CD14-positive monocyte (primary cell): ENCODE data around the gene COQ8A. TPM values are rescaled to one million over a fixed set of nuclear protein-coding genes. Genes with fewer than 3 reads are reported as not detected.
A peak's percentile ranks its signal among the peaks of the same experiment; 100 is the strongest.

ENCODE experiments used
- DNase-seq, 3 donors: peaks; one replicate each; pipeline ENCODE4 v3.0.0-alpha.2; 2011 to 2022
- H2AFZ ChIP-seq: 2 replicates; pipeline ENCODE4 v1.6.0; 2012; ENCODE audit warnings: mild to moderate bottlenecking, low read depth, low read length, inconsistent platforms; ENCODE audit not compliant: insufficient read depth, poor library complexity, severe bottlenecking
- H3K27ac ChIP-seq, 2 donors: 1 replicate in 1 of 2; 2 replicates in 1 of 2; pipeline ENCODE4 v1.5.1; 2012 to 2013; ENCODE audit warnings: low read length in 2 of 2, control low read depth in 1 of 2, inconsistent platforms in 1 of 2, low read depth in 1 of 2, mild to moderate bottlenecking in 1 of 2
- H3K27me3 ChIP-seq, 2 donors: one replicate each; pipeline versions ENCODE4 v1.6.0 to v1.6.1; 2011 to 2013; ENCODE audit warnings: low read length in 2 of 2; ENCODE audit not compliant: control insufficient read depth in 2 of 2, insufficient read depth in 2 of 2
- H3K36me3 ChIP-seq, 2 donors: replicated peaks in 1 of 2; 1 replicate in 1 of 2; 2 replicates in 1 of 2; pipeline versions ENCODE4 v1.5.1 to v1.6.1; 2012 to 2013; ENCODE audit warnings: low read length in 2 of 2, control low read depth in 1 of 2, inconsistent platforms in 1 of 2, mild to moderate bottlenecking in 1 of 2; ENCODE audit not compliant: insufficient read depth in 2 of 2, control insufficient read depth in 1 of 2
- H3K4me1 ChIP-seq, 2 donors: 1 replicate in 1 of 2; 2 replicates in 1 of 2; pipeline versions ENCODE4 v1.5.1 to v1.6.1; 2012 to 2013; ENCODE audit warnings: low read length in 2 of 2, control low read depth in 1 of 2, inconsistent platforms in 1 of 2, mild to moderate bottlenecking in 1 of 2, moderate library complexity in 1 of 2; ENCODE audit not compliant: insufficient read depth in 2 of 2, control insufficient read depth in 1 of 2
- H3K4me2 ChIP-seq: replicated peaks from 2 replicates; pipeline ENCODE3; 2012; ENCODE audit warnings: low read length, moderate library complexity, mild to moderate bottlenecking; ENCODE audit not compliant: poor library complexity, severe bottlenecking; ENCODE audit errors: extremely low read depth
- H3K4me3 ChIP-seq, 3 experiments: fragments of 200-600 bp in 1 of 3; sonication (generic) in 1 of 3; replicated peaks in 1 of 3; 1 replicate in 2 of 3; 2 replicates in 1 of 3; pipeline ENCODE4 v1.5.1; 2011 to 2013; ENCODE audit warnings: low read length in 3 of 3, mild to moderate bottlenecking in 3 of 3, control low read depth in 2 of 3, low read depth in 2 of 3, inconsistent platforms in 1 of 3, moderate library complexity in 1 of 3
- H3K79me2 ChIP-seq: 2 replicates; pipeline ENCODE4 v1.6.0; 2012; ENCODE audit warnings: mild to moderate bottlenecking, control low read depth, inconsistent platforms, low read length, moderate library complexity; ENCODE audit not compliant: insufficient read depth
- H3K9ac ChIP-seq: 2 replicates; pipeline ENCODE4 v1.6.0; 2017; ENCODE audit warnings: low read length, mild to moderate bottlenecking; ENCODE audit not compliant: insufficient read depth, poor library complexity, severe bottlenecking
- H3K9me3 ChIP-seq, 2 donors: replicated peaks in 1 of 2; 1 replicate in 1 of 2; 2 replicates in 1 of 2; pipeline versions ENCODE4 v1.5.1 to v1.6.1; 2012 to 2013; ENCODE audit warnings: low read length in 2 of 2, control low read depth in 1 of 2; ENCODE audit not compliant: control insufficient read depth in 1 of 2, insufficient read depth in 1 of 2
- H4K20me1 ChIP-seq: 2 replicates; pipeline ENCODE4 v1.6.0; 2012; ENCODE audit warnings: mild to moderate bottlenecking, low read length, control low read depth, moderate library complexity; ENCODE audit not compliant: insufficient read depth
- H3K27ac Mint-ChIP-seq, 7 donors: one replicate each; pipeline ENCODE4 v1.8.0; 2020; ENCODE audit warnings: mild to moderate bottlenecking in 7 of 7, mixed read lengths in 7 of 7, moderate library complexity in 6 of 7, inconsistent platforms in 2 of 7
- H3K27me3 Mint-ChIP-seq, 3 donors: one replicate each; pipeline ENCODE4 v1.8.0; 2021 to 2022; ENCODE audit warnings: low read depth in 3 of 3, mild to moderate bottlenecking in 3 of 3, mixed read lengths in 3 of 3, moderate library complexity in 3 of 3, inconsistent platforms in 1 of 3
- H3K36me3 Mint-ChIP-seq, 2 donors: one replicate each; pipeline ENCODE4 v1.8.0; 2020; ENCODE audit warnings: mixed read lengths in 2 of 2, inconsistent platforms in 1 of 2, mild to moderate bottlenecking in 1 of 2
- H3K4me1 Mint-ChIP-seq: one replicate; pipeline ENCODE4 v1.8.0; 2020; ENCODE audit warnings: mild to moderate bottlenecking, mixed read lengths
- H3K4me3 Mint-ChIP-seq, 2 donors: one replicate each; pipeline ENCODE4 v1.8.0; 2020; ENCODE audit warnings: mild to moderate bottlenecking in 2 of 2, mixed read lengths in 2 of 2, moderate library complexity in 1 of 2
- H3K9me3 Mint-ChIP-seq, 7 donors: one replicate each; pipeline ENCODE4 v1.8.0; 2020 to 2022; ENCODE audit warnings: mixed read lengths in 7 of 7, mild to moderate bottlenecking in 6 of 7, moderate library complexity in 6 of 7, inconsistent platforms in 2 of 7
- WGBS: methylation state at CpG from one replicate; pipeline ENCODE4 v1.1.5; 2013; ENCODE audit warnings: missing lambda C conversion rate; ENCODE audit not compliant: insufficient coverage; 5-methylcytosine and 5-hydroxymethylcytosine counted together
- intact Hi-C, 2 donors: fragments of 100-400 bp; cut with micrococcal nuclease; formaldehyde crosslinking; loops; one replicate each; pipeline versions ENCODE4 v1.15.0 to v1.15.1; 2023
- polyA plus RNA-seq, 3 donors: library from polyadenylated mRNA; depleted of rRNA in 1 of 3; unstranded in 2 of 3; stranded (reverse) in 1 of 3; fragments of 300-500 nt in 2 of 3; fragments of >200 nt in 1 of 3; fragmentation: Illumina TruSeq in 2 of 3; gene quantifications; 1 replicate in 2 of 3; 2 replicates in 1 of 3; pipeline ENCODE4 v1.2.3, GENCODE V29; 2012 to 2021
- TF ChIP-seq, protein P1 (sequence below): fragments of 200-600 bp; IDR thresholded peaks from one replicate; pipeline ENCODE4 v1.8.0; 2022; ENCODE audit warnings: antibody characterized with exemption, mild to moderate bottlenecking

Gene COQ8A
- polyA plus RNA-seq, 3 donors = 33.1 to 44.7 (median 38.2) TPM

DNA sequence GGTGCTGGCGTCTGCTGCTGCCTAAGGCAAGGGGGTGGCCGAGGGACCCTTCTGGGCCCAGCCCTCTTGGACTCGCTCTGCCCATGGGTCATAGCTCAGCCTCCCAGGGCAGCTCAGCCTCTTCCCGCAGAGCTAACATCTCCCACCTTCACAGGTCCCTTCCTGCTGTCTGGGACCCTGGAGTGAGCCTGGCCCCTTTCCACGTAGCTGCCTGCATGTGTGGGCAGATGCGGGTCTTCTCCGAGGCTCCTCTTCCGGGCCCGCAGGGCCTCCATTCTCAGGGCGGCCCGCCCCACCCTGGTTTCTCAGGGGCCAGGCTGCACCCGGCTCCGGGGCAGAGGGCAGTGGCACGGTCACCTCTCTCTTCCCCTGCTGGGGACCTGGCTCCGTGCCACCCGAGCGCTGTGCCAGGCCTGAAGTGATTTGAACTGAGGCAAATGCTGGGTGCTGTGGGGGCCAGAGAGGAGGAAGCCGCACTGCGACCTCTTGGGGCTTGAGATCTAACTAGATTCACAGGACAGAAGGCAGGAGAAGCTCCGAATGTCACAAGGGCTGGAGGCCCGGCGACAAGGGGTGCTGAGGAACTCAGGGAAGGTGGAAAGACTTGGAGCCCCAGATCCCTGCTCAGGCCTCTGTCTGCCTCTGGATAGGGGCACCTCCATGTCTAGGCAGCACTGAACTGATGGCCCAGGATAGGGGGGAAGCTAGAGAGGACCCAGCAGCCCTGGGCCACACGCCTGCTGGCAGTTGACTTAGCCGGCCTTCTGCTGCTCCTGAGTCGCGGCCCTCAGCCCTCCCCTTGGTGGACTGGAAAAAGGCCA, 40.7 kb downstream of the COQ8A start:
- TF ChIP-seq, protein P1, sequence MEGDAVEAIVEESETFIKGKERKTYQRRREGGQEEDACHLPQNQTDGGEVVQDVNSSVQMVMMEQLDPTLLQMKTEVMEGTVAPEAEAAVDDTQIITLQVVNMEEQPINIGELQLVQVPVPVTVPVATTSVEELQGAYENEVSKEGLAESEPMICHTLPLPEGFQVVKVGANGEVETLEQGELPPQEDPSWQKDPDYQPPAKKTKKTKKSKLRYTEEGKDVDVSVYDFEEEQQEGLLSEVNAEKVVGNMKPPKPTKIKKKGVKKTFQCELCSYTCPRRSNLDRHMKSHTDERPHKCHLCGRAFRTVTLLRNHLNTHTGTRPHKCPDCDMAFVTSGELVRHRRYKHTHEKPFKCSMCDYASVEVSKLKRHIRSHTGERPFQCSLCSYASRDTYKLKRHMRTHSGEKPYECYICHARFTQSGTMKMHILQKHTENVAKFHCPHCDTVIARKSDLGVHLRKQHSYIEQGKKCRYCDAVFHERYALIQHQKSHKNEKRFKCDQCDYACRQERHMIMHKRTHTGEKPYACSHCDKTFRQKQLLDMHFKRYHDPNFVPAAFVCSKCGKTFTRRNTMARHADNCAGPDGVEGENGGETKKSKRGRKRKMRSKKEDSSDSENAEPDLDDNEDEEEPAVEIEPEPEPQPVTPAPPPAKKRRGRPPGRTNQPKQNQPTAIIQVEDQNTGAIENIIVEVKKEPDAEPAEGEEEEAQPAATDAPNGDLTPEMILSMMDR = no peak
- H3K4me3 Mint-ChIP-seq = no peak overlapping the region

DNA sequence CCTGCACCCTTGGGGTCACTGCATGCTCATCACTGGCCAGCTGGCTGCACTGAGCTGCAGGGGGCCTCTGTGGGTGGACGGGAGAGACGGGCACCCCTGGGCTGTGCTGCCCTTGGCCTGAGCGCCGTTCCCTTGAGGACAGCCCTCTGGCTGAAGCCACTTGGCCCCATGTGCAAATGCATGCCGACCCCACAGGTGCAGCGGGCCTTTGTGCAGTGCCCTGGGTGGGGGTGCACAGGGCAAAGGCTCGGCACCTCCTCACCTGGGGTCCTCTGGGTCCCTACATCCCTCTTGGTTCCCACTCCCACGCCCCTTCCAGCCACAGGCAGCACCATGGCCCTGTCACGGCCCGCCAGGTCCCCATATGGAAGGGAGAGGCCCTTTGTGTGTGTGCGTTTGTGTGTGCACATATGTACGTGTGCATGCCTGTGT, 41.3 kb downstream of the COQ8A start:
- Mint-ChIP-seq H3K9me3 (no peaks in the 10 kb centered on the region), H3K4me1 (no peaks in the 10 kb centered on the region), H3K36me3 (peaks cover 49 to 77% of the 10 kb centered on the region in 2 donors), H3K27me3 (no peaks in the 10 kb centered on the region), H3K27ac (peak overlapping the region in 1 of 7 donors; percentile 83), H3K4me3 (no peak overlapping the region)
- no peaks in the 10 kb centered on the region for H3K27me3 ChIP-seq
- WGBS = 88% methylated on average over 10 of the region's 12 CpGs
- H4K20me1 ChIP-seq = peaks cover 4% of the 10 kb centered on the region
- no peaks in the 10 kb centered on the region for H3K9me3 ChIP-seq
- H3K79me2 ChIP-seq = no peaks in the 10 kb centered on the region
- peaks cover 78 to 87% of the 10 kb centered on the region in 2 donors for H3K36me3 ChIP-seq
- H3K4me2 ChIP-seq = no peak overlapping the region
- no peaks in the 10 kb centered on the region for H3K4me1 ChIP-seq
- no peak overlapping the region for H2AFZ ChIP-seq
- no peak for DNase-seq
- no peak overlapping the region for H3K27ac ChIP-seq
- intact Hi-C loops = no loop called here
- no peak overlapping the region for H3K4me3 ChIP-seq
- H3K9ac ChIP-seq = no peak overlapping the region
- TF ChIP-seq, protein P1 = no peak

More for the DNA sequence above, 40.7 kb downstream of the COQ8A start:
- H3K9me3 Mint-ChIP-seq = no peaks in the 10 kb centered on the region
- H3K27me3 ChIP-seq = no peaks in the 10 kb centered on the region
- intact Hi-C loops = no loop called here
- no peak overlapping the region for H3K27ac ChIP-seq
- H3K4me3 ChIP-seq = no peak overlapping the region
- peak overlapping the region in 1 of 7 donors; percentile 83 for H3K27ac Mint-ChIP-seq
- peaks cover 43 to 74% of the 10 kb centered on the region in 2 donors for H3K36me3 Mint-ChIP-seq
- peaks cover 4% of the 10 kb centered on the region for H4K20me1 ChIP-seq
- H3K27me3 Mint-ChIP-seq = no peaks in the 10 kb centered on the region
- no peak overlapping the region for H3K4me2 ChIP-seq
- no peak overlapping the region for H3K9ac ChIP-seq
- no peaks in the 10 kb centered on the region for H3K4me1 Mint-ChIP-seq
- H3K79me2 ChIP-seq = no peaks in the 10 kb centered on the region
- H2AFZ ChIP-seq = no peak overlapping the region
- no peak for DNase-seq
- H3K36me3 ChIP-seq = peaks cover 73 to 81% of the 10 kb centered on the region in 2 donors
- 96% methylated on average over 22 of the region's 26 CpGs for WGBS
- H3K9me3 ChIP-seq = no peaks in the 10 kb centered on the region
- no peaks in the 10 kb centered on the region for H3K4me1 ChIP-seq
